Endodermal cell (in vitro differentiated cells): ENCODE results near the gene FCSK. TPM values are rescaled to one million over a fixed set of nuclear protein-coding genes. Genes with fewer than 3 reads are reported as not detected.
A peak's percentile ranks its signal among the peaks of the same experiment; 100 is the strongest.

Experiments
- DNase-seq: peaks from one replicate; pipeline ENCODE4 v3.0.0-alpha.2; 2017
- H3K27ac ChIP-seq: 2 replicates; pipeline ENCODE4 v1.5.1; 2013; ENCODE audit warnings: mild to moderate bottlenecking, low read depth, low read length, moderate library complexity
- H3K27me3 ChIP-seq: 2 replicates; pipeline ENCODE4 v1.6.1; 2013; ENCODE audit warnings: mild to moderate bottlenecking, low read length, moderate library complexity; ENCODE audit not compliant: insufficient read depth, control insufficient read depth, poor library complexity, severe bottlenecking
- H3K36me3 ChIP-seq: 2 replicates; pipeline ENCODE4 v1.7.0; 2013; ENCODE audit warnings: mild to moderate bottlenecking, low read length, moderate library complexity; ENCODE audit not compliant: control insufficient read depth, insufficient read depth
- H3K4me1 ChIP-seq: one replicate; pipeline ENCODE4 v1.7.0; 2013; ENCODE audit warnings: low read length; ENCODE audit not compliant: control insufficient read depth, insufficient read depth
- H3K4me3 ChIP-seq: 2 replicates; pipeline ENCODE4 v1.5.1; 2013; ENCODE audit warnings: mild to moderate bottlenecking, low read length, moderate library complexity
- H3K9ac ChIP-seq: 2 replicates; pipeline ENCODE4 v1.6.1; 2013; ENCODE audit warnings: mild to moderate bottlenecking, low read length, moderate library complexity; ENCODE audit not compliant: poor library complexity, severe bottlenecking; ENCODE audit errors: extremely low read depth
- H3K9me3 ChIP-seq: 2 replicates; pipeline ENCODE4 v1.6.1; 2013; ENCODE audit warnings: mild to moderate bottlenecking, low read length, moderate library complexity; ENCODE audit not compliant: control insufficient read depth
- H3K27ac Mint-ChIP-seq: 2 replicates; pipeline ENCODE4 v1.8.0; 2020; ENCODE audit warnings: mixed read lengths
- H3K27me3 Mint-ChIP-seq: 2 replicates; pipeline ENCODE4 v1.8.0; 2021; ENCODE audit warnings: mild to moderate bottlenecking, mixed read lengths; ENCODE audit not compliant: insufficient read depth
- H3K36me3 Mint-ChIP-seq: 2 replicates; pipeline ENCODE4 v1.8.0; 2020; ENCODE audit warnings: low read depth, mixed read lengths
- H3K4me1 Mint-ChIP-seq: 2 replicates; pipeline ENCODE4 v1.8.0; 2020; ENCODE audit warnings: mixed read lengths
- H3K4me3 Mint-ChIP-seq: 2 replicates; pipeline ENCODE4 v1.8.0; 2020; ENCODE audit warnings: mild to moderate bottlenecking, moderate library complexity, mixed read lengths
- H3K9me3 Mint-ChIP-seq: 2 replicates; pipeline ENCODE4 v1.8.0; 2020; ENCODE audit warnings: mild to moderate bottlenecking, mixed read lengths
- CTCF ChIP-seq: fragments of 200-600 bp; sonication (generic); conservative IDR thresholded peaks from 2 replicates; pipeline ENCODE4 v1.5.0; 2021; ENCODE audit warnings: antibody characterized with exemption, mild to moderate bottlenecking
- WGBS, 2 experiments: methylation state at CpG; one replicate each; pipeline versions ENCODE4 v1.1.5 to v1.1.7; 2013; ENCODE audit warnings: missing lambda C conversion rate in 2 of 2, mixed read lengths in 1 of 2; ENCODE audit not compliant: insufficient coverage in 1 of 2, insufficient read length in 1 of 2; 5-methylcytosine and 5-hydroxymethylcytosine counted together
- total RNA-seq, 2 donors: library from RNA; stranded (reverse); fragmentation: NEBNext Ultra II Directional in 1 of 2; extraction: Animal tissue kit (Norgen Biotek cat#: 25700) in 1 of 2; gene quantifications; 2 replicates in 1 of 2; 3 replicates in 1 of 2; pipeline ENCODE4 v1.2.1, GENCODE V29; 2021

FCSK gene
- total RNA-seq, 2 donors from 2014 or later: 18.7 to 19.5 TPM

- 0 to 2% methylated on average over 9 to 35 of the region's 39 CpGs for WGBS, 2 experiments
- H3K27ac Mint-ChIP-seq: peak overlapping the region; percentile 86
Measured at GRCh38 chr16:70438585-70438968, 15.8 kb upstream of the FCSK start.

DNA sequence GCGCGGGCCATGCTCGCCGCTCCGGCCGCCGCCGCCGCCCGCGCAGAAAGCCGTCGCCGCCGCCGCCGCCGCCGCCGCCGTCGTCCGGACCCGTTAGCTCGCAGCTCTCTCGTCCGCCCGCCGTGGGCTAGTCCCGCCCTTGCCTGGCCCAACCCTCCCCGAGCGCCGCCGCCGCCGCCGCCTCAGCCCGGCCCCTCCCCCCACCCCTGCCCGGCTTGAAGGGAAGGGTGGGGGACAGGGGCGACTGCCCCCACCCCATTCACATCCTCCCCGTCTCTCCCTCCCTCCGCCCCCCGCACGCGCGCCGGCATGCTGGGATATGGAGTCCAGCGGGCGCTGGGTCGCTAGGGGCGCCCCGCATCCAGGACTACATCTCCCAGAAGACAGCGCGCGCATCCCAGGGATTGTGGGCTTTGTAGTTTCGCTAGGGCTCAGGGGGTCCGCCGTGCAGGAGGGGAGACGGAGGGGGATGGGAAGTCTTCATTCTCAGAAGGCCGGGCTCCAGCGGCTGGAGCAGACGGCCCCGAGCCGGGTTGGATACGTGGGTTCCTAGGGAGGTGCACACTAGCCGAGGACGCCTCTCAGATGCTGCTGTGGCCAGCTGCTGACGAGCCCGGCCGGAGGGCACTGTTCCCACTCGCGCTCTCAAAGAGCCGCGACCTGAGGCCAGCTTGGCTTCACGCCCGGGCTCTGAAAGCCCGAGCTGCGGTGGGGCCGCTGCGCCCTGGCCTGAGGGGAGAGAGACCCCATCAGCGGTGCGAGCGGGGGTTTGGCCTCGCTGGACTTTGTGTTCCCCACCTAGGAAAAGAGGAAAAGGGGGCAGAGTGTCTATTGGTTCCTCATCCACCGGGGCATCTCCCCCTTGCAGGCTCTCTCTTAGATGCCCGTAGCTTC, 15.2 kb upstream of the FCSK start, which contains the start of gene ST3GAL2:
Gene ST3GAL2, minus strand, starts transcription at position 132 of the 894 bp plus-strand sequence. CDS start 40,570 bp downstream, outside the sequence.
- Histone ChIP-seq H3K4me3 (peak within 1 kb of the TSS; percentile 92), H3K36me3 (peaks cover 10% of the 10 kb centered on the region), H3K27me3 (no peaks in the 10 kb centered on the region), H3K9me3 (no peaks in the 10 kb centered on the region), H3K27ac (peak within 1 kb of the TSS; percentile 66), H3K9ac (peak within 1 kb of the TSS; percentile 65), H3K4me1 (peaks cover 8% of the 10 kb centered on the region)
- H3K27me3 Mint-ChIP-seq: no peaks in the 10 kb centered on the region
- peaks cover 32% of the 10 kb centered on the region for H3K4me1 Mint-ChIP-seq
- H3K36me3 Mint-ChIP-seq: peaks cover 9% of the 10 kb centered on the region
- no peak for TF ChIP-seq CTCF
- WGBS, 2 experiments: 5 to 8% methylated on average over 12 to 70 of the region's 86 CpGs
- peak within 1 kb of the TSS; percentile 86 for H3K4me3 Mint-ChIP-seq
- no peaks in the 10 kb centered on the region for H3K9me3 Mint-ChIP-seq
- peak within 1 kb of the TSS; percentile 92 for H3K27ac Mint-ChIP-seq
- DNase-seq: peak; percentile 98

More at GRCh38 chr16:70438585-70438968, 15.8 kb upstream of the FCSK start:
- Histone ChIP-seq H3K36me3 (peaks cover 16% of the 10 kb centered on the region), H3K27me3 (no peaks in the 10 kb centered on the region), H3K9me3 (no peaks in the 10 kb centered on the region), H3K4me1 (peaks cover 9% of the 10 kb centered on the region), H3K4me3 (peak overlapping the region; percentile 92), H3K27ac (no peak overlapping the region), H3K9ac (peak overlapping the region; percentile 65)
- H3K36me3 Mint-ChIP-seq: peaks cover 15% of the 10 kb centered on the region
- H3K4me3 Mint-ChIP-seq: peak overlapping the region; percentile 86
- H3K4me1 Mint-ChIP-seq: peaks cover 38% of the 10 kb centered on the region
- no peaks in the 10 kb centered on the region for H3K9me3 Mint-ChIP-seq
- TF ChIP-seq CTCF: no peak
- no peaks in the 10 kb centered on the region for H3K27me3 Mint-ChIP-seq
- DNase-seq: peak; percentile 71

DNA sequence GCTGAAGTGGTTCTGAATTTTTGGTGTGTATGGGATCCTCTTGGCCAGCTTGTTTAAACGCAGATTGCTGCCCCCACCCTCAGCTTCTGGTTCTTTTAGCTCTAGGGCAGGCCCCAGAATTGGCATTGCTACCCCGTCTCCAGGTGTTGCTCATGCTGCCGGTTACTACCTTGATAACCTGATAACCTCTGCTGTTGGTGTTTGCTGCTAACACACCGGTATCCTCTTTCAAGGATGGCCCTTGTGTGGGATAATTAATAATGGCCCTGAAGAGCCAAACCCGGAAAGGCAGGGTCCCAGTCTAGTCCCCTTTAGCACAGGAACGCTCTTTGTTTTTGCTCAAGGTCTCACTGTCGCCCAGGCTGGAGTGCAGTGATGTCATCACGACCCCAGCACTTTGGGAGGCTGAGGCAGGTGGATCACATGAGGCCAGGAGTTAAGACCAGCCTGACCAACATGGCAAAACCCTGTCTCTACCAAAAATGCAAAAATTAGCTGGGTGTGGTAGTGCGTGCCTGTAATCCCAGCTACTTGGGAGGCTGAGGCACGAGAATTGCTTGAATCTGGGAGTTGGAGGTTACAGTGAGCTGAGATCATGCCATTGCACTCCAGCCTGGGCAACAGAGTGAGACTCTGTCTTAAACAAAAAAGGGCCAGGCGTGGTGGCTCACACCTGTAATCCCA, 14.2 kb upstream of the FCSK start:
- Mint-ChIP-seq H3K4me3 (peak overlapping the region; percentile 86), H3K36me3 (peaks cover 1% of the 10 kb centered on the region), H3K27me3 (no peaks in the 10 kb centered on the region), H3K27ac (peak overlapping the region; percentile 92), H3K9me3 (no peaks in the 10 kb centered on the region), H3K4me1 (peaks cover 27% of the 10 kb centered on the region)
- H3K4me1 ChIP-seq: peaks cover 8% of the 10 kb centered on the region
- no peak for TF ChIP-seq CTCF
- peaks cover under 1% of the 10 kb centered on the region for H3K36me3 ChIP-seq
- WGBS, 2 experiments: 78 to 93% methylated on average over 8 to 11 of the region's 11 CpGs
- DNase-seq: no peak
- no peaks in the 10 kb centered on the region for H3K9me3 ChIP-seq
- H3K27ac ChIP-seq: no peak overlapping the region
- H3K9ac ChIP-seq: no peak overlapping the region
- no peaks in the 10 kb centered on the region for H3K27me3 ChIP-seq
- peak overlapping the region; percentile 83 for H3K4me3 ChIP-seq
